NT2/D1 (cell line): Measurements from ENCODE around the gene ZNF408.
"Not testable (repeated sequence)": the region's sequence is repeated elsewhere in the genome, so short reads cannot be mapped to it uniquely, and the experiment has no call there.

Experiments
- DNase-seq: peaks from one replicate; pipeline ENCODE4 v3.0.0-alpha.2; 2011; ENCODE audit warnings: low read depth, low spot score
- H3K27me3 ChIP-seq: 2 replicates; pipeline ENCODE4 v1.6.0; 2011; ENCODE audit warnings: mild to moderate bottlenecking; ENCODE audit not compliant: insufficient read length, insufficient read depth
- H3K36me3 ChIP-seq: 2 replicates; pipeline ENCODE4 v1.6.1; 2011; ENCODE audit warnings: mild to moderate bottlenecking, low read length, mixed read lengths; ENCODE audit not compliant: insufficient read depth, insufficient read length
- H3K4me1 ChIP-seq: 2 replicates; pipeline ENCODE4 v1.5.1; 2011; ENCODE audit not compliant: insufficient read depth, insufficient read length
- H3K4me3 ChIP-seq: 2 replicates; pipeline ENCODE4 v1.5.1; 2011; ENCODE audit warnings: low read depth; ENCODE audit not compliant: insufficient read length
- H3K9ac ChIP-seq: 2 replicates; pipeline ENCODE4 v1.6.0; 2011; ENCODE audit warnings: low read depth; ENCODE audit not compliant: insufficient read length
- H3K9me3 ChIP-seq: 2 replicates; pipeline ENCODE4 v1.5.1; 2011; ENCODE audit warnings: mild to moderate bottlenecking, low read length; ENCODE audit not compliant: insufficient read depth
- SUZ12 ChIP-seq: IDR thresholded peaks from 2 replicates; pipeline ENCODE4 v1.6.1; 2011; ENCODE audit not compliant: insufficient read length, insufficient read depth; ENCODE audit errors: extremely low read depth
- YY1 ChIP-seq: IDR thresholded peaks from 2 replicates; pipeline ENCODE4 v1.6.1; 2011; ENCODE audit not compliant: insufficient read length, insufficient read depth
- ZNF274 ChIP-seq: IDR thresholded peaks from 2 replicates; pipeline ENCODE4 v1.6.1; 2011; ENCODE audit warnings: mild to moderate bottlenecking, low read depth, low read length

Gene ZNF408

DNA sequence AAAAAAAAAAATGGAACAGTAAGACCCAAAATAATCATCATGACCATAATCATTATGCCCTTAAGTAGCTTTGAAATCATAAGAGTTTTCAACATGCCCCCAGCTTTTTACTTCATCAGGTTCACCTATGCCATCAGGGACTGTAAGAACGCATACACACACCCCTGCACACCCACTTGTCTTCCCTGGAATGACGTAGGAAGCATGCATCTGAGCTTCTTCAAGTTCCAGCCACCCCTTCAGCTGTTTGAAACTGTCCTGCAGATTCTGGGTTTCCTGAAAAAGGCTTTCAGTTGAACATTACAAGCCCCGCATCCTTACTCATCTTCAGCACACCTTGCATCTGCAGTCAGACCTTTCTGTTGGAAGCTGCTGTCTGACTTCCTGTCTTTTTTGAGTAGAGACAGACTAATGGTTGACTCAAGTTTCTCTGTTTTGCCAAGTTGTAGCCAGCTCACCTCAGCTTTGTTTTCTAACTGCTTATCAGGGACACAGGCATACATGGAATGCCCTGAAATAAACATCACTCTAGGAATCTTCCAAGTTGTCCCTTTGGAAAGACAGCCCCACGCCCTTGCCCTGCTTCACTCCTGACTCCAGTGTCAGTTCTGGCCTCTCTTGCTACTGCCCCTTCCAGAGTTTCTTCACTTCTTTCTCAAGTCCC, 37.4 kb upstream of the ZNF408 start:
- no peak for DNase-seq
- Histone ChIP-seq H3K4me3 (no peak overlapping the region), H3K27me3 (no peaks in the 10 kb centered on the region), H3K9ac (no peak overlapping the region), H3K36me3 (peaks cover 77% of the 10 kb centered on the region), H3K4me1 (no peaks in the 10 kb centered on the region), H3K9me3 (no peaks in the 10 kb centered on the region)
- TF ChIP-seq SUZ12 = no peak
- no peak for TF ChIP-seq ZNF274
- no peak for TF ChIP-seq YY1

DNA sequence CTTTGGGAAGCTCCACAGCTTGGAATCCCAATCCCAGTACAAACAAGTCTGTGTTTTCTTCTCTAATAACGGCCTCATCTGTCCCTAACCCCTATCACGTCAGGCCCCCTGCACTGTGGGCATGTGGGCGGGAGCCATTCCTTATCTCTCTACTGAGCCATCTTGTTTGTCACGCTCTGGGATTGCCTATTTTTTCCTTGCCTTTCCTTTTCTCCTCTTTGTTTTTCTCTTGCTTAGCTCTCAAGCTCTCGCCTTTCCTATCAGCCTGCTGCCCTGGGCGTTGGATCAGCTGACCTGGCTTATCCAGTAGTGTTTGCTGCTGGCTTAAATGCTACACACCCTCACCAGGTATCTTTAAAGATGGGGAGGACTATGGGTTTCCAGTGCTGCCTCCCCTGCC, 36.2 kb upstream of the ZNF408 start:
- peaks cover 77% of the 10 kb centered on the region for H3K36me3 ChIP-seq
- no peak overlapping the region for H3K9ac ChIP-seq
- H3K27me3 ChIP-seq = no peaks in the 10 kb centered on the region
- no peaks in the 10 kb centered on the region for H3K4me1 ChIP-seq
- H3K4me3 ChIP-seq = no peak overlapping the region
- no peak for DNase-seq
- no peaks in the 10 kb centered on the region for H3K9me3 ChIP-seq
- no peak for TF ChIP-seq ZNF274
- no peak for TF ChIP-seq SUZ12
- no peak for TF ChIP-seq YY1

DNA sequence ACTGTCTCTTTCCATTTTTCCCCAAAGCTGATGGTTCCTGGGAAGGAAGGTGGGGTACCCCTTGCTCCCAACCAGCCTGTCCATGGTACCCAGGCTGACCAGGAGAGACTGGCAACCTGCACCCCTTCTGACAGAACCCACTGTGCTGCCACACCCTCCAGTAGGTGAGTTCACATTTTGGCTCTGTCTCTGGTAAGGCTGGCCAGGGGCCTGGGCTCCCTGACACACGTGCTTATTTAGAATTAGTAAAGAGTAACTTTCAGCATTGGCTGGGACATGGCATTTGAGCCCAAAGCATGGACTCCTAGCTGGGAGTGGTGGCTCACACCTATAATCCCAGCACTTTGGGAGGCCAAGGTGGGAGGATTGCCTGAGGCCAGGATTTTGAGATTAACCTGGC, 35.5 kb upstream of the ZNF408 start:
- DNase-seq = no peak
- peaks cover 77% of the 10 kb centered on the region for H3K36me3 ChIP-seq
- no peaks in the 10 kb centered on the region for H3K27me3 ChIP-seq
- no peaks in the 10 kb centered on the region for H3K4me1 ChIP-seq
- TF ChIP-seq YY1 = no peak
- TF ChIP-seq SUZ12 = no peak
- no peak for TF ChIP-seq ZNF274
- H3K4me3 ChIP-seq = no peak overlapping the region
- no peak overlapping the region for H3K9ac ChIP-seq
- H3K9me3 ChIP-seq = no peaks in the 10 kb centered on the region

DNA sequence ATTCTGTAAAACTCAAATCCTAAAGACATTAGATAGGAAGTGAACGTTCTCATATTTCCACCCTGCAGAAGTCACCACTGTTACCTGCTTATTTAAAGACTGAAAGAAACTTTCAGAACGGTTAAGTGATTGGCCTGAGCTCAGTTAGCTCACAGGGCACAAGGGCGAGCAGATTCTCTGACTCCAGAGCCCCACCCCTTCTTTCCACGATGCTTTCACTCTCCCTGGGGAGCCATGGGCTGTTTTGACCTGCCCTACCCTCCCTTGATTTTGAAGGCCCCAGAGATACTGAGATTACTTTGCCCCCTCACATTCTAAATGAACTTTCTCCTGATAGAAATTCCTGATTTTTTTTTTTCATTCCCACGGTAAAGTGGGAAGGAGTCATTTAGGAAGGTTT, 34.3 kb upstream of the ZNF408 start:
- DNase-seq = no peak
- H3K27me3 ChIP-seq = no peaks in the 10 kb centered on the region
- H3K9me3 ChIP-seq = no peaks in the 10 kb centered on the region
- H3K9ac ChIP-seq = no peak overlapping the region
- peaks cover 83% of the 10 kb centered on the region for H3K36me3 ChIP-seq
- TF ChIP-seq ZNF274 (no peak), SUZ12 (no peak), YY1 (no peak)
- no peak overlapping the region for H3K4me3 ChIP-seq
- no peaks in the 10 kb centered on the region for H3K4me1 ChIP-seq

DNA sequence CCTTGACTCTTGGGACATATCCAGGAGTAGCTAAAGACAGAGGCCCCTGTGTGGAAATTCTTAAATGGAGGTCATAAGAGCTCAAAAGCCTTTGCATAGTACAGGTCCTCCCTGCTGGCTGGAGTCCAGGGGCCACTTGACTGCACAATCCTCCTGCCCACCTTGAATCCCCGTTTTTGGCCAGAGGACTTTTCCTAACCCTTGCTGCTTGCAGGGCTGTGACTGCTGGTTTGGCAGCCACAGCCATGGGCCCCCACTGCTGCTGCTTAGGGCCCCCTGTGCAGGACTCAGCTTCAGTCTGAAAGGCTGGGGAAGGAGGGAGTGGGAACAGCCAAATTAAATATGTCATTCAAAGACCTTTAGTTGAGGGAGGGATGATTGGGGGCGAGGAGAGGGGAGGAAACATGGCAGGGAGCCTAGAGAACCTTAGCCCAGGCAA, 33.8 kb upstream of the ZNF408 start:
- Histone ChIP-seq H3K36me3 (peaks cover 83% of the 10 kb centered on the region), H3K4me3 (no peak overlapping the region), H3K9ac (no peak overlapping the region), H3K27me3 (no peaks in the 10 kb centered on the region), H3K9me3 (no peaks in the 10 kb centered on the region), H3K4me1 (no peaks in the 10 kb centered on the region)
- DNase-seq = no peak
- no peak for TF ChIP-seq YY1
- no peak for TF ChIP-seq SUZ12
- no peak for TF ChIP-seq ZNF274

DNA sequence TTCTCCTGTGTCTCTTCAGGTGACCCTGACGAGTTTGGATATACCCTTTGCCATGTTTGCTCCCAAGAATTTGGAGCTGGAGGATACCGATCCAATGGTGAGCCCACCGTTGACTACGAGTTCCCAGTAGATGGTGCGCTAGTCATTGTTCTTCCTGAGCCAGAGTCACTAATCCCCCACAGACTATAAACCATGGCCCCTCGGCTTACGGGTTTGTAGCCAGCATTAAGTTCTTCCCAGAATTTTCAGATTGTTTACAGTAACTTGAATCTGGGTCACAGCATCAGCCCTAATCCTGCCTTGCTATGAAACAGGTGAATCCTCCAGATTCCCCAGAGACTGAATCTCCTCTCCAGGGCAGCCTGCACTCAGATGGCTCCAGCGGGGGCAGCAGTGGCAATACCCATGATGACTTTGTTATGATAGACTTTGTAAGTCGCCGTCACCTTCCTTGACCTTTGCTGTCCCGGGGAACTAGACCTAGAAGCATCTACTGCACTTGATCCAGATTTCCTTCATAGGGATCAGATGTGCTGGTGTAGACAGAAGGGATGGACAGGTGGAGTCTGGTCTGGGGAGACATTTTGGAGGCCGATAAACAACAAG, 32.2 kb upstream of the ZNF408 start:
- no peak for TF ChIP-seq ZNF274
- no peak for TF ChIP-seq SUZ12
- TF ChIP-seq YY1 = no peak
- Histone ChIP-seq H3K9ac (no peak overlapping the region), H3K27me3 (no peaks in the 10 kb centered on the region), H3K9me3 (no peaks in the 10 kb centered on the region), H3K36me3 (peaks cover 93% of the 10 kb centered on the region), H3K4me1 (peaks cover 4% of the 10 kb centered on the region), H3K4me3 (no peak overlapping the region)
- DNase-seq = no peak

DNA sequence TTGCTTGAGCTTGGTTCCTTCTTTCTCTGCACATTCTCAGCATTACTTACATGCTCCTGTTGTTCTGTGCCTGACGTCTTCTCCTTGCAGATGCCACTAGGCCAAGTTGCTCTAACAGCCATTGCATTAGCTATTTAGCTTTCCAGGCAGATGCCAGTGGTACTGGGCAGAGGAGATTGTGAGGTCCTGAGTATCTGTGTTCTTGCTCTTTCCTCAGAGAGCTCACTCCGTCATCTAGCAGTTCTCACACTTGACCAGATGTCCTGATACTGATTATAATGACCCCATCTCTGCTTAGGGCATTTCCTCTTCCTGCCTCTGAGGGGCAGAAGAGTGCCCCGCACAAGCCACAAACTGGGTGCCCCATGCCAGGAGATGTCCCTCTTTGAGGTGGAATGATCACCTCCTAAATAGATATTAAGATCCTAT, 31.1 kb upstream of the ZNF408 start:
- no peak for TF ChIP-seq ZNF274
- no peak for TF ChIP-seq SUZ12
- no peak for TF ChIP-seq YY1
- no peak overlapping the region for H3K4me3 ChIP-seq
- no peaks in the 10 kb centered on the region for H3K27me3 ChIP-seq
- H3K36me3 ChIP-seq = peaks cover 89% of the 10 kb centered on the region
- no peak for DNase-seq
- no peak overlapping the region for H3K9ac ChIP-seq
- H3K4me1 ChIP-seq = peaks cover 14% of the 10 kb centered on the region
- no peaks in the 10 kb centered on the region for H3K9me3 ChIP-seq

DNA sequence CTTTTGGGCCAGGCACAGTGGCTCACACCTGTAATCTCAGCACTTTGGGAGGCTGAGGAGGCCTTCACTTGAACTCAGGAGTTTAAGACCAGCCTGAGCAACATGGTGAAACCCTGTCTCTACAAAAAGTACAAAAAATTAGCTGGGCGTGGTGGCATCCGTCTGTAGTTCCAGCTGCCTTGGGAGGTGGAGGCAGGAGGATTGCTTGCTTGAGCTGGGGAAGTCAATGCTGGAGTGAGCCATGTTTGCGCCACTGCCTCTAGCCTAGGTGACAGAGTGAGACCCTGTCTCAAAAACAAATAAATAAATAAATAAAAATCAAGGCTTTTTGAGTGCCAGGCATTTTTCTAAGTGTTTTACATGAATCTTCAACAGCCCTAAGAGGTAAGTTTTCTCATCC, 30.3 kb upstream of the ZNF408 start:
- Histone ChIP-seq H3K4me1 (peaks cover 15% of the 10 kb centered on the region), H3K36me3 (peaks cover 81% of the 10 kb centered on the region)
- H3K9me3 ChIP-seq, H3K4me3 ChIP-seq, DNase-seq, H3K9ac ChIP-seq, H3K27me3 ChIP-seq: not testable (repeated sequence)
